Measurements from ENCODE around the gene COLQ. TPM values are rescaled to one million over a fixed set of nuclear protein-coding genes. Genes with fewer than 3 reads are reported as not detected.
"Not testable (repeated sequence)": the region's sequence is repeated elsewhere in the genome, so short reads cannot be mapped to it uniquely, and the experiment has no call there.

COLQ gene
- total RNA-seq, 2 donors from 2014 or later, result 7.8 to 31.8 TPM

GRCh38 chr3:15532614-15533013 lies 11.1 kb upstream of the COLQ start:
- DNase-seq (ENCODE audit: low spot score); H3K9me3 Mint-ChIP-seq; H3K36me3 Mint-ChIP-seq; H3K27me3 Mint-ChIP-seq; H3K4me3 Mint-ChIP-seq; ATAC-seq: not testable (repeated sequence)
- peaks cover 48 to 53% of the 10 kb centered on the region in 2 donors for H3K4me1 Mint-ChIP-seq (ENCODE audit: low read depth in 2 of 2)
- peak overlapping the region in 1 of 2 donors; percentile 40 for H3K27ac Mint-ChIP-seq

GRCh38 chr3:15531346-15531745 lies 9.8 kb upstream of the COLQ start:
- H3K4me1 Mint-ChIP-seq (ENCODE audit: low read depth in 2 of 2), result peaks cover 40 to 42% of the 10 kb centered on the region in 2 donors

GRCh38 chr3:15528854-15529537 lies 7.5 kb upstream of the COLQ start:
- H3K27me3 Mint-ChIP-seq, result no peaks in the 10 kb centered on the region
- peaks cover 26 to 32% of the 10 kb centered on the region in 2 donors for H3K4me1 Mint-ChIP-seq (ENCODE audit: low read depth in 2 of 2)
- peak overlapping the region; percentile 18 to 43 for H3K27ac Mint-ChIP-seq
- H3K36me3 Mint-ChIP-seq, result no peaks in the 10 kb centered on the region
- H3K4me3 Mint-ChIP-seq, result peak overlapping the region; percentile 41
- no peaks in the 10 kb centered on the region for H3K9me3 Mint-ChIP-seq
- DNase-seq (ENCODE audit: low spot score) (no peak), ATAC-seq (peak in 1 of 2 donors; percentile 75)

More at GRCh38 chr3:15531346-15531745, 9.8 kb upstream of the COLQ start:
- Mint-ChIP-seq H3K27me3 (no peaks in the 10 kb centered on the region), H3K9me3 (no peaks in the 10 kb centered on the region), H3K4me3 (no peak overlapping the region), H3K36me3 (no peaks in the 10 kb centered on the region), H3K27ac (peak overlapping the region; percentile 18 to 40)
- no peak for ATAC-seq
- no peak for DNase-seq (ENCODE audit: low spot score)

- no peak overlapping the region for H3K4me3 Mint-ChIP-seq
Measured at GRCh38 chr3:15527031-15527459, 5.5 kb upstream of the COLQ start.

GRCh38 chr3:15525790-15526189 lies 4.3 kb upstream of the COLQ start:
- DNase-seq (ENCODE audit: low spot score) (no peak), ATAC-seq (no peak)
- Mint-ChIP-seq H3K9me3 (no peaks in the 10 kb centered on the region), H3K4me3 (no peak overlapping the region), H3K4me1 (ENCODE audit: low read depth in 2 of 2) (peaks cover 33 to 46% of the 10 kb centered on the region in 2 donors), H3K36me3 (no peaks in the 10 kb centered on the region), H3K27ac (peak overlapping the region in 1 of 2 donors; percentile 54), H3K27me3 (no peaks in the 10 kb centered on the region)

More at GRCh38 chr3:15527031-15527459, 5.5 kb upstream of the COLQ start:
- no peak for DNase-seq (ENCODE audit: low spot score)
- Mint-ChIP-seq H3K27ac (peak overlapping the region in 1 of 2 donors; percentile 27), H3K4me1 (ENCODE audit: low read depth in 2 of 2) (peaks cover 26 to 36% of the 10 kb centered on the region in 2 donors), H3K9me3 (no peaks in the 10 kb centered on the region), H3K27me3 (no peaks in the 10 kb centered on the region), H3K36me3 (no peaks in the 10 kb centered on the region)
- no peak for ATAC-seq

- H3K4me1 Mint-ChIP-seq (ENCODE audit: low read depth in 2 of 2), result peaks cover 27 to 43% of the 10 kb centered on the region in 2 donors
- no peak for DNase-seq (ENCODE audit: low spot score)
- ATAC-seq, result no peak
- H3K27me3 Mint-ChIP-seq, result no peaks in the 10 kb centered on the region
- peak overlapping the region in 1 of 2 donors; percentile 35 for H3K27ac Mint-ChIP-seq
- no peaks in the 10 kb centered on the region for H3K9me3 Mint-ChIP-seq
- no peaks in the 10 kb centered on the region for H3K36me3 Mint-ChIP-seq
- no peak overlapping the region for H3K4me3 Mint-ChIP-seq
Measured at GRCh38 chr3:15523660-15524417, 2.3 kb upstream of the COLQ start.

GRCh38 chr3:15522016-15522415 lies 510 bp upstream of the COLQ start:
- Mint-ChIP-seq H3K4me1 (ENCODE audit: low read depth in 2 of 2) (peaks cover 30 to 48% of the 10 kb centered on the region in 2 donors), H3K4me3 (peak overlapping the region; percentile 91), H3K9me3 (no peaks in the 10 kb centered on the region), H3K27ac (peak overlapping the region; percentile 84 to 98), H3K36me3 (no peaks in the 10 kb centered on the region), H3K27me3 (no peaks in the 10 kb centered on the region)
- ATAC-seq (no peak), DNase-seq (ENCODE audit: low spot score) (no peak)

- H3K36me3 Mint-ChIP-seq, result no peaks in the 10 kb centered on the region
Measured at GRCh38 chr3:15520804-15521572, 518 bp downstream of the COLQ start.

GRCh38 chr3:15520185-15520584 lies 1.3 kb downstream of the COLQ start:
- DNase-seq (ENCODE audit: low spot score), result peak; percentile 69
- Mint-ChIP-seq H3K4me1 (ENCODE audit: low read depth in 2 of 2) (peaks cover 30 to 53% of the 10 kb centered on the region in 2 donors), H3K27ac (peak overlapping the region; percentile 84 to 98), H3K9me3 (no peaks in the 10 kb centered on the region), H3K36me3 (no peaks in the 10 kb centered on the region), H3K4me3 (peak overlapping the region; percentile 91), H3K27me3 (no peaks in the 10 kb centered on the region)
- peak; percentile 85 to 89 for ATAC-seq

More at GRCh38 chr3:15520804-15521572, 518 bp downstream of the COLQ start:
- Mint-ChIP-seq H3K4me1 (ENCODE audit: low read depth in 2 of 2) (peaks cover 30 to 54% of the 10 kb centered on the region in 2 donors), H3K4me3 (peak overlapping the region; percentile 91), H3K27ac (peak overlapping the region; percentile 84 to 98), H3K9me3 (no peaks in the 10 kb centered on the region), H3K27me3 (no peaks in the 10 kb centered on the region)
- peak in 1 of 2 donors; percentile 4 for ATAC-seq
- DNase-seq (ENCODE audit: low spot score), result no peak

- H3K4me1 Mint-ChIP-seq (ENCODE audit: low read depth in 2 of 2), result peaks cover 30 to 55% of the 10 kb centered on the region in 2 donors
- H3K27ac Mint-ChIP-seq, result peak overlapping the region; percentile 84 to 98
- ATAC-seq, result no peak
- no peaks in the 10 kb centered on the region for H3K36me3 Mint-ChIP-seq
- peak overlapping the region; percentile 91 for H3K4me3 Mint-ChIP-seq
- no peaks in the 10 kb centered on the region for H3K27me3 Mint-ChIP-seq
- no peaks in the 10 kb centered on the region for H3K9me3 Mint-ChIP-seq
- DNase-seq (ENCODE audit: low spot score), result no peak
Measured at GRCh38 chr3:15519096-15519495, 2.4 kb downstream of the COLQ start.

GRCh38 chr3:15514663-15515340 lies 6.7 kb downstream of the COLQ start:
- Mint-ChIP-seq H3K4me1 (ENCODE audit: low read depth in 2 of 2) (peaks cover 31 to 63% of the 10 kb centered on the region in 2 donors), H3K36me3 (no peaks in the 10 kb centered on the region), H3K4me3 (no peak overlapping the region), H3K27me3 (no peaks in the 10 kb centered on the region), H3K9me3 (no peaks in the 10 kb centered on the region), H3K27ac (peak overlapping the region in 1 of 2 donors; percentile 48)
- DNase-seq (ENCODE audit: low spot score), result no peak
- no peak for ATAC-seq

- Mint-ChIP-seq H3K4me1 (ENCODE audit: low read depth in 2 of 2) (peaks cover 25 to 56% of the 10 kb centered on the region in 2 donors), H3K36me3 (no peaks in the 10 kb centered on the region), H3K4me3 (no peak overlapping the region), H3K27ac (peak overlapping the region in 1 of 2 donors; percentile 1), H3K27me3 (no peaks in the 10 kb centered on the region), H3K9me3 (no peaks in the 10 kb centered on the region)
- ATAC-seq (no peak), DNase-seq (ENCODE audit: low spot score) (no peak)
Measured at GRCh38 chr3:15513810-15514662, 7.5 kb downstream of the COLQ start.
